ENCODE results near the gene KIRREL1.

GRCh38 chr1:157961805-157962762 lies 31.4 kb upstream of the KIRREL1 start:
- TF ChIP-seq REST (IDR thresholded peaks at IDR 0.05; ENCODE audit: insufficient read depth in 1 of 2, low read depth in 2 of 2, low read length in 2 of 2) (no peak), TAF1 (IDR thresholded peaks at IDR 0.05; ENCODE audit: borderline replicate concordance, insufficient read depth, low read length) (no peak), SIN3A (IDR thresholded peaks at IDR 0.05; ENCODE audit: borderline replicate concordance, insufficient read depth, low read length) (no peak)
